GM19438 (cell line): ENCODE results near the gene AK5.

ENCODE experiments used
- ATAC-seq: cut with Tn5 transposase; IDR thresholded peaks from one replicate; pipeline ENCODE4 v1.9.1; 2021; ENCODE audit warnings: low read depth; ENCODE audit not compliant: unreplicated experiment

Gene AK5

GRCh38 chr1:77533660-77534305, 252.0 kb downstream of the AK5 start:
- ATAC-seq = no peak

GRCh38 chr1:77534456-77534855, 252.6 kb downstream of the AK5 start:
- no peak for ATAC-seq

- no peak for ATAC-seq
Observed at GRCh38 chr1:77536813-77537212, 255.0 kb downstream of the AK5 start.

- ATAC-seq = peak; percentile 90
Observed at GRCh38 chr1:77538956-77539518, 257.2 kb downstream of the AK5 start.

GRCh38 chr1:77539519-77540142, 257.8 kb downstream of the AK5 start:
- ATAC-seq = no peak

- no peak for ATAC-seq
Observed at GRCh38 chr1:77540501-77541161, 258.8 kb downstream of the AK5 start.

- no peak for ATAC-seq
Observed at GRCh38 chr1:77541162-77541545, 259.3 kb downstream of the AK5 start.

GRCh38 chr1:77542813-77543420, 261.1 kb downstream of the AK5 start:
- no peak for ATAC-seq

- no peak for ATAC-seq
Observed at GRCh38 chr1:77543822-77544448, 262.1 kb downstream of the AK5 start.

GRCh38 chr1:77544845-77545244, 263.0 kb downstream of the AK5 start:
- ATAC-seq = no peak

- no peak for ATAC-seq
Observed at GRCh38 chr1:77545970-77546369, 264.2 kb downstream of the AK5 start.

GRCh38 chr1:77546890-77547289, 265.1 kb downstream of the AK5 start:
- no peak for ATAC-seq

- no peak for ATAC-seq
Observed at GRCh38 chr1:77548285-77548684, 266.5 kb downstream of the AK5 start.

GRCh38 chr1:77550135-77550534, 268.3 kb downstream of the AK5 start:
- ATAC-seq = no peak

GRCh38 chr1:77552626-77553025, 270.8 kb downstream of the AK5 start:
- no peak for ATAC-seq

- ATAC-seq = no peak
Observed at GRCh38 chr1:77553568-77554291, 271.9 kb downstream of the AK5 start.

- ATAC-seq = no peak
Observed at GRCh38 chr1:77556045-77556444, 274.2 kb downstream of the AK5 start.

- ATAC-seq = no peak
Observed at GRCh38 chr1:77557053-77557452, 275.2 kb downstream of the AK5 start.

- ATAC-seq = no peak
Observed at GRCh38 chr1:77558591-77559164, 276.9 kb downstream of the AK5 start.

GRCh38 chr1:77560741-77561140, 278.9 kb downstream of the AK5 start:
- ATAC-seq = no peak
